HEK293 (cell line): ENCODE results near the gene AFDN.

Experiments
- KLF16 ChIP-seq: fragments of 450-650 bp; formaldehyde crosslinking; IDR thresholded peaks from 2 replicates; pipeline ENCODE4 v1.5.1; 2017; ENCODE audit warnings: missing biosample characterization, missing genetic modification characterization
- KLF9 ChIP-seq: fragments of 450-650 bp; formaldehyde crosslinking; IDR thresholded peaks from 2 replicates; pipeline ENCODE4 v1.5.1; 2016; ENCODE audit warnings: missing biosample characterization, missing genetic modification characterization, low read depth
- ZNF274 ChIP-seq, 2 experiments: fragments of 200-500 bp in 1 of 2; fragments of 450-650 bp in 1 of 2; sonication (Bioruptor generic) in 1 of 2; formaldehyde crosslinking in 1 of 2; IDR thresholded peaks; 2 replicates each; pipeline versions ENCODE4 v1.5.1 to v1.6.1; 2014 to 2016; ENCODE audit warnings: borderline replicate concordance in 1 of 2, inconsistent platforms in 1 of 2, low read length in 1 of 2, missing biosample characterization in 1 of 2, missing genetic modification characterization in 1 of 2
- ZNF544 ChIP-seq: fragments of 450-650 bp; formaldehyde crosslinking; IDR thresholded peaks from 2 replicates; pipeline ENCODE4 v1.5.0; 2017; ENCODE audit warnings: missing biosample characterization, missing genetic modification characterization
- ZNF747 ChIP-seq: fragments of 450-650 bp; formaldehyde crosslinking; IDR thresholded peaks from 2 replicates; pipeline ENCODE4 v1.5.1; 2016; ENCODE audit warnings: missing biosample characterization, missing genetic modification characterization
- ZNF792 ChIP-seq: fragments of 450-650 bp; formaldehyde crosslinking; IDR thresholded peaks from 2 replicates; pipeline ENCODE4 v1.5.1; 2016; ENCODE audit warnings: missing biosample characterization, missing genetic modification characterization
- TF ChIP-seq, protein P1 (sequence below): fragments of 450-650 bp; formaldehyde crosslinking; IDR thresholded peaks from 2 replicates; pipeline ENCODE4 v1.5.1; 2016; ENCODE audit warnings: missing biosample characterization, missing genetic modification characterization
- TF ChIP-seq, protein P2 (sequence below): sonication (generic); formaldehyde crosslinking; IDR thresholded peaks from 2 replicates; pipeline ENCODE4 v1.8.1; 2022; ENCODE audit warnings: mild to moderate bottlenecking, moderate library complexity, missing genetic modification reagents

DNA sequence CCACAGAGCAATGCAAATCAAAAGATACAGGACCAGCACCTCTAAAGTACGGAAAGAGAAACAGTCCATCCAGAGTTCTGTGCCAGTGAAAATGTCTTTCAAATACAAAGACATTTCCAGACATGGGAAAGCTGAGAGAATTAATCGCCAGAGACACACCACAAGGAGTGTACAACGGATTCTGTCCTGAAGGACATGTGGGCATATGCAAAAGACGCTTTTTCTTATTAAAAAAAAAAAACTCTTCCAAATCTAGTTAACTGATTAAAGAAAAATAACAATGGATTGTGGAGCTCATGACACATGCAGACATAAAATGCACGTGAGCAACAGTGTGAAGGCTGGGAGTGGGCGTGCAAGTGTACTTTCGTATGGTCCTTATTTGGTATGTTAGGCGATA, 193.5 kb downstream of the AFDN start:
- TF ChIP-seq ZNF274 (IDR thresholded peaks at IDR 0.05; ENCODE audit: low read length) (no peak), ZNF274 (tag by site-specific recombination; IDR thresholded peaks at IDR 0.05; ENCODE audit: borderline replicate concordance) (no peak), KLF9 (tag by site-specific recombination) (no peak), KLF16 (no peak), ZNF792 (no peak), ZNF544 (tag by site-specific recombination) (no peak), ZNF747 (no peak)
- TF ChIP-seq, protein P1, sequence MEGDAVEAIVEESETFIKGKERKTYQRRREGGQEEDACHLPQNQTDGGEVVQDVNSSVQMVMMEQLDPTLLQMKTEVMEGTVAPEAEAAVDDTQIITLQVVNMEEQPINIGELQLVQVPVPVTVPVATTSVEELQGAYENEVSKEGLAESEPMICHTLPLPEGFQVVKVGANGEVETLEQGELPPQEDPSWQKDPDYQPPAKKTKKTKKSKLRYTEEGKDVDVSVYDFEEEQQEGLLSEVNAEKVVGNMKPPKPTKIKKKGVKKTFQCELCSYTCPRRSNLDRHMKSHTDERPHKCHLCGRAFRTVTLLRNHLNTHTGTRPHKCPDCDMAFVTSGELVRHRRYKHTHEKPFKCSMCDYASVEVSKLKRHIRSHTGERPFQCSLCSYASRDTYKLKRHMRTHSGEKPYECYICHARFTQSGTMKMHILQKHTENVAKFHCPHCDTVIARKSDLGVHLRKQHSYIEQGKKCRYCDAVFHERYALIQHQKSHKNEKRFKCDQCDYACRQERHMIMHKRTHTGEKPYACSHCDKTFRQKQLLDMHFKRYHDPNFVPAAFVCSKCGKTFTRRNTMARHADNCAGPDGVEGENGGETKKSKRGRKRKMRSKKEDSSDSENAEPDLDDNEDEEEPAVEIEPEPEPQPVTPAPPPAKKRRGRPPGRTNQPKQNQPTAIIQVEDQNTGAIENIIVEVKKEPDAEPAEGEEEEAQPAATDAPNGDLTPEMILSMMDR: no peak
- TF ChIP-seq, protein P2, sequence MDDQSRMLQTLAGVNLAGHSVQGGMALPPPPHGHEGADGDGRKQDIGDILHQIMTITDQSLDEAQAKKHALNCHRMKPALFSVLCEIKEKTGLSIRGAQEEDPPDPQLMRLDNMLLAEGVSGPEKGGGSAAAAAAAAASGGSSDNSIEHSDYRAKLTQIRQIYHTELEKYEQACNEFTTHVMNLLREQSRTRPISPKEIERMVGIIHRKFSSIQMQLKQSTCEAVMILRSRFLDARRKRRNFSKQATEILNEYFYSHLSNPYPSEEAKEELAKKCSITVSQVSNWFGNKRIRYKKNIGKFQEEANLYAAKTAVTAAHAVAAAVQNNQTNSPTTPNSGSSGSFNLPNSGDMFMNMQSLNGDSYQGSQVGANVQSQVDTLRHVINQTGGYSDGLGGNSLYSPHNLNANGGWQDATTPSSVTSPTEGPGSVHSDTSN (CRISPR knock-in tag): no peak
